Neutrophil (primary cell): ENCODE measurements around the gene HELZ2.
"Not testable (repeated sequence)": the region's sequence is repeated elsewhere in the genome, so short reads cannot be mapped to it uniquely, and the experiment has no call there.

Experiments
- H3K27ac ChIP-seq: fragments of 200-600 bp; sonication (generic); 2 replicates; pipeline ENCODE4 v1.5.1; 2016; ENCODE audit warnings: mild to moderate bottlenecking, moderate library complexity
- H3K27me3 ChIP-seq: fragments of 200-600 bp; sonication (generic); 2 replicates; pipeline ENCODE4 v1.6.0; 2016; ENCODE audit warnings: mild to moderate bottlenecking
- H3K36me3 ChIP-seq: fragments of 200-600 bp; sonication (generic); 2 replicates; pipeline ENCODE4 v1.5.1; 2017
- H3K4me1 ChIP-seq, 2 experiments: fragments of 200-600 bp in 1 of 2; sonication (generic) in 1 of 2; 1 replicate in 1 of 2; 2 replicates in 1 of 2; pipeline versions ENCODE4 v1.5.1 to v1.6.1; 2013 to 2016; ENCODE audit warnings: low read depth in 1 of 2, low read length in 1 of 2, mild to moderate bottlenecking in 1 of 2, moderate library complexity in 1 of 2; ENCODE audit not compliant: control insufficient read depth in 1 of 2, insufficient read depth in 1 of 2
- H3K4me3 ChIP-seq, 2 experiments: fragments of 200-600 bp in 1 of 2; sonication (generic) in 1 of 2; 1 replicate in 1 of 2; 2 replicates in 1 of 2; pipeline ENCODE4 v1.5.1; 2013 to 2016; ENCODE audit warnings: low read depth in 1 of 2, low read length in 1 of 2, mild to moderate bottlenecking in 1 of 2, moderate library complexity in 1 of 2
- H3K9me3 ChIP-seq: fragments of 200-600 bp; sonication (generic); 2 replicates; pipeline ENCODE4 v1.5.1; 2016
- CTCF ChIP-seq: fragments of 200-600 bp; sonication (generic); IDR thresholded peaks from 2 replicates; pipeline ENCODE4 v1.5.1; 2016; ENCODE audit warnings: antibody characterized with exemption

Gene HELZ2

GRCh38 chr20:63561624-63562396, 12.2 kb downstream of the HELZ2 start:
- H3K4me1 ChIP-seq, result peaks cover 3 to 4% of the 10 kb centered on the region in 2 experiments
- H3K27me3 ChIP-seq, result peaks cover 11% of the 10 kb centered on the region
- no peak overlapping the region for H3K4me3 ChIP-seq
- H3K9me3 ChIP-seq, result peaks cover 2% of the 10 kb centered on the region
- H3K36me3 ChIP-seq, result peaks cover 100% of the 10 kb centered on the region
- TF ChIP-seq CTCF, result no peak
- H3K27ac ChIP-seq, result no peak overlapping the region

GRCh38 chr20:63560856-63561609, 13.0 kb downstream of the HELZ2 start:
- Histone ChIP-seq H3K4me1 (no peaks in the 10 kb centered on the region), H3K9me3 (peaks cover 2% of the 10 kb centered on the region), H3K36me3 (peaks cover 99% of the 10 kb centered on the region), H3K4me3 (no peak overlapping the region), H3K27me3 (peaks cover 16% of the 10 kb centered on the region), H3K27ac (no peak overlapping the region)
- no peak for TF ChIP-seq CTCF

DNA sequence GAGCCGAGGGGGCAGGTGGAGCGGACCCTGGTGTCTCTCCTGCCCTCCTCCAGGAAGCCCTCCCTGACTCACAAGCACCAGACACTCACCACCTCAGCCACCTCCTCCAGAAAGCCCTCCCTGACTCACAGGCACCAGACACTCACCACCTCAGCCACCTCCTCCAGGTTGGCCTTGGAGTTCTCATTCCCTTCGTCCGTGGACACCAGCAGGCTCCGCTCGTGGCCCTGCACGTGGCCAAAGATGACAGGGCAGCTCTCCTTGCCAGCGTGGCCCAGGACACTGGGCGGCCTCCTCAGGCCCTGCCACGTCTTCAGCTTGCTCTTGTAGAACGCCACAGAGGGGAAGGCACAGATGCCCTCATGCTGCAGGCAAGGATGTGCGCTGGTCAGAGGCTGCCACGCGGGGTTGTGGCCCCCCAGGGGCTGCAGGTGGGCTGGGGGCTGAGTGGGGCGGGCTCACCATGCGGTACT, 13.7 kb downstream of the HELZ2 start:
- H3K36me3 ChIP-seq, result peaks cover 99% of the 10 kb centered on the region

GRCh38 chr20:63559485-63560332, 14.3 kb downstream of the HELZ2 start:
- H3K4me1 ChIP-seq, H3K9me3 ChIP-seq, H3K4me3 ChIP-seq, H3K27ac ChIP-seq: not testable (repeated sequence)
- peaks cover 92% of the 10 kb centered on the region for H3K36me3 ChIP-seq
- peaks cover 21% of the 10 kb centered on the region for H3K27me3 ChIP-seq

More for the DNA sequence above, 13.7 kb downstream of the HELZ2 start:
- Histone ChIP-seq H3K4me1 (no peaks in the 10 kb centered on the region), H3K27me3 (peaks cover 16% of the 10 kb centered on the region), H3K9me3 (peaks cover 2% of the 10 kb centered on the region), H3K4me3 (no peak overlapping the region), H3K27ac (no peak overlapping the region)
- TF ChIP-seq CTCF, result no peak

GRCh38 chr20:63558804-63559484, 15.1 kb downstream of the HELZ2 start:
- no peak overlapping the region for H3K4me3 ChIP-seq
- peaks cover 28% of the 10 kb centered on the region for H3K27me3 ChIP-seq
- H3K27ac ChIP-seq, result no peak overlapping the region
- H3K4me1 ChIP-seq, result peaks cover 5 to 6% of the 10 kb centered on the region in 2 experiments
- peaks cover 84% of the 10 kb centered on the region for H3K36me3 ChIP-seq
- H3K9me3 ChIP-seq, result peaks cover 2% of the 10 kb centered on the region
- TF ChIP-seq CTCF, result no peak
